Astrocyte (in vitro differentiated cells and primary cell): ENCODE data around the gene C2.

Experiments
- EZH2 ChIP-seq: IDR thresholded peaks from 2 replicates; pipeline ENCODE4 v1.6.1; 2012; ENCODE audit warnings: mild to moderate bottlenecking, low read length, inconsistent platforms; ENCODE audit not compliant: insufficient read depth
- TF ChIP-seq, protein P1 (sequence below): IDR thresholded peaks from 2 replicates; pipeline ENCODE4 v1.5.1; 2011; ENCODE audit warnings: low read depth, mild to moderate bottlenecking, inconsistent platforms, low read length, moderate library complexity; ENCODE audit not compliant: insufficient read depth

DNA sequence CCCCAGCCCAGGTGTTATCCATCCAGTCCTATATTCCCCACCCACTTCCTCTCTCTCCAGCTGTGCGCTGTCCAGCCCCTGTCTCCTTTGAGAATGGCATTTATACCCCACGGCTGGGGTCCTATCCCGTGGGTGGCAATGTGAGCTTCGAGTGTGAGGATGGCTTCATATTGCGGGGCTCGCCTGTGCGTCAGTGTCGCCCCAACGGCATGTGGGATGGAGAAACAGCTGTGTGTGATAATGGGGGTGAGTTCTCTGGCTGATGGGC is 1.1 kb downstream of the C2 start:
- TF ChIP-seq, protein P1, sequence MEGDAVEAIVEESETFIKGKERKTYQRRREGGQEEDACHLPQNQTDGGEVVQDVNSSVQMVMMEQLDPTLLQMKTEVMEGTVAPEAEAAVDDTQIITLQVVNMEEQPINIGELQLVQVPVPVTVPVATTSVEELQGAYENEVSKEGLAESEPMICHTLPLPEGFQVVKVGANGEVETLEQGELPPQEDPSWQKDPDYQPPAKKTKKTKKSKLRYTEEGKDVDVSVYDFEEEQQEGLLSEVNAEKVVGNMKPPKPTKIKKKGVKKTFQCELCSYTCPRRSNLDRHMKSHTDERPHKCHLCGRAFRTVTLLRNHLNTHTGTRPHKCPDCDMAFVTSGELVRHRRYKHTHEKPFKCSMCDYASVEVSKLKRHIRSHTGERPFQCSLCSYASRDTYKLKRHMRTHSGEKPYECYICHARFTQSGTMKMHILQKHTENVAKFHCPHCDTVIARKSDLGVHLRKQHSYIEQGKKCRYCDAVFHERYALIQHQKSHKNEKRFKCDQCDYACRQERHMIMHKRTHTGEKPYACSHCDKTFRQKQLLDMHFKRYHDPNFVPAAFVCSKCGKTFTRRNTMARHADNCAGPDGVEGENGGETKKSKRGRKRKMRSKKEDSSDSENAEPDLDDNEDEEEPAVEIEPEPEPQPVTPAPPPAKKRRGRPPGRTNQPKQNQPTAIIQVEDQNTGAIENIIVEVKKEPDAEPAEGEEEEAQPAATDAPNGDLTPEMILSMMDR: no peak
- no peak for TF ChIP-seq EZH2
